HG02884 (cell line): ENCODE measurements around the gene CFAP100.

Experiments
- ATAC-seq: cut with Tn5 transposase; IDR thresholded peaks from one replicate; pipeline ENCODE4 v1.9.1; 2021; ENCODE audit warnings: mild to moderate bottlenecking, moderate library complexity; ENCODE audit not compliant: unreplicated experiment

Gene CFAP100

GRCh38 chr3:126456766-126457388 lies 62.2 kb downstream of the CFAP100 start:
- no peak for ATAC-seq

DNA sequence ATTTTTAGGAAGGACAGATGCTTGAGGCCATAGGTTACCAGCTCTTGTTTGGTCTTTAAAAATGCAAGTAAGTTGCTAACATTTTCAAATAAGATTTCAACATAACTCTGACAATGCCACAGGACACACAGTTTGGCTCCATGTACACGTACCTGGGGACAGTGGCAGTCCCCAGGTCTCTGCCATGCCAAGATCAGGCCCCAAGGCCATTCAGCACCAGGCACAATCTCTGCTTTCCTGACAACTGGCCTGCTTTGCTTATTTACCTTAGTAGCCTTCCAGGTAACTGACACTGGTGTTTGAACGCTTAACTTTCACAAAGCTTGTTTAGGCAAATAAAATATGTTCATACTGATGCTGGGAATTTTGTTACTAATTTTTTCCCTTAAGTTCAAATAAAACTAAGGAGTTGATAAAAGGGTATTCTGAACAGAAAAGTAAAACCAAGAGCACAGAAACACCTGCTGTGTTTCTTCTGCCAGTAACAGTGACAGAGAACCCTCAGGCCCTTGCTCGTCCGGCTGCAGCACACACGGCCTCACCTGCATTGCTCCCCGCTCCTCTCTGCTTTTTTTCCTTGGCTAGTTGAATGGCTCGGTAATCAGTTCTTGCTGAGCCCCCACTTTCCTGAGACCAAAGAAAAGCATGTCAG lies 64.5 kb downstream of the CFAP100 start:
- no peak for ATAC-seq

DNA sequence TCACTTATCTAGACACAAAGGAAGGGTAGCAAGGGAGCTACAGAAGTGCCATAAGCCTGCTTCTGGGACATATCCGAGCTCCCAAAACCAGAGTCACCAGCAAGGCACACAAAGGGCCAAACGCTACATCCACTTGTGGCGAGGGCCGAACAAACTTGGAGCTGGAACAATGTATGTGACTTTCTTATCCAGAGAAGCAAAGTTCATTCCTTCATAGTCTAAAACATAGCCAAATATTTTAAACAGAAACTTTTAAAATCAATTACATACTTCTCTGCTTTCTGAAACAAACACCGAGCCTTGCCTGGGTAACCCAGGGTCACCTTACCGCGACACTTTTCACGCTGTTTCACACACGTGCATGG lies 65.0 kb downstream of the CFAP100 start:
- no peak for ATAC-seq

- ATAC-seq = no peak
These were observed 65.7 kb downstream of the CFAP100 start for GRCh38 chr3:126460381-126460780.

GRCh38 chr3:126461450-126462070 lies 66.9 kb downstream of the CFAP100 start:
- ATAC-seq = no peak

DNA sequence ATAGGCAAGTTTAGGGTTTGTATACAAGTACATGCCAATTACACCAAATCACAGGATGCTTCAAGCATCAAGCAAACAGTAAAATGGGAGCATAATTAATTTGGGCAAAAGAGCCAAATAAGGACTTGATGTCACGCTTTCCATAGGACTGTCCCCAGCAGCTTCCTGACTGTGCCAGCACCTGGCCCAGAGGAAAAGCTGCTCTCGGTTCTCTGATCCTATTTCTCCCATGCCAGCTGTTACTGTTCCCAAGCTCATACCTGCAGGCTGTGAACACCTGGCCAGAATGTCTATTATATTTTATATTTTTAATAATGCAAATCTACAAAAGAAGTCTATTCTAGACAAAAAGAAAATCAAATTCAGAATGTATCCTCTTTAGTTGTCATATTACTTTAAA lies 68.8 kb downstream of the CFAP100 start:
- ATAC-seq = no peak

DNA sequence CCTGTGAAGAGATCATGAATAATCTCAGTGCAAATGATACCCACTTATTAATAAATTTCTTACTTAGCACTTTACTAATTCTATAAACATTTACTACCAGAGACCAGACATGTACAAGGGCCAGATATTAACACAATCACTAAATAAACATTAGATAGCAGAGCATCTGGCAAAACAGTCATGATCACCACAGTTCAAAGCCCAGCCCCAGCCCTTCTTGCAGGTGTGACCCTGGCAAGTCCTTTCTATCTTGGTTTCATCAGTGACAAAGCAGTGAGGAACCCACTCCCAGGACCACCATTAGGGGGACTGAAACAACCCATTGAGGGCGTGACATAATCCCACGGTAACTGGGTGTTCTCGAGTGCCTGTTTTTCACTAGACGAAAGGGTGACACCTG lies 69.4 kb downstream of the CFAP100 start:
- no peak for ATAC-seq

DNA sequence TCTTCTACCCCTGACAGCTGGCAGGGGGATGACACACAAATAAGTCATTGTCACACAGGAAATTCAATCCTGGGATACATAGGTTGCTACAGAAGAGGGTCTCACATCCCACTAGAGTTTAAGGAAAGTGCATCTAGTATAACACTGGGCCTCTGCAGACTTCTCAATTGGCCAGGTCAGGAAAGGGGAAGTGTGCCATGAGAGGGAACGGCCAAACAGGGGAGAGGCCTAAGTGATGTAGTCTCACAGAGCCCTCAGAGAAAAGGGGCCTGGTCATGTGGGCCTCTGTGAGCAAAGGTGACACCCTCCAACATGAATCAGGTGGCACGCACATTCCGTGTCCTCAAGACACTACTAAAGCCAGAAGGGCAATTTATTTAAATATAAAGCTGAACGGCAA lies 69.8 kb downstream of the CFAP100 start:
- ATAC-seq = no peak

- ATAC-seq = no peak
These were observed 70.3 kb downstream of the CFAP100 start for GRCh38 chr3:126464997-126465396.

GRCh38 chr3:126465928-126466544 lies 71.3 kb downstream of the CFAP100 start:
- ATAC-seq = no peak

GRCh38 chr3:126466886-126467610 lies 72.3 kb downstream of the CFAP100 start:
- ATAC-seq = no peak

GRCh38 chr3:126467611-126467955 lies 72.9 kb downstream of the CFAP100 start:
- ATAC-seq = no peak

DNA sequence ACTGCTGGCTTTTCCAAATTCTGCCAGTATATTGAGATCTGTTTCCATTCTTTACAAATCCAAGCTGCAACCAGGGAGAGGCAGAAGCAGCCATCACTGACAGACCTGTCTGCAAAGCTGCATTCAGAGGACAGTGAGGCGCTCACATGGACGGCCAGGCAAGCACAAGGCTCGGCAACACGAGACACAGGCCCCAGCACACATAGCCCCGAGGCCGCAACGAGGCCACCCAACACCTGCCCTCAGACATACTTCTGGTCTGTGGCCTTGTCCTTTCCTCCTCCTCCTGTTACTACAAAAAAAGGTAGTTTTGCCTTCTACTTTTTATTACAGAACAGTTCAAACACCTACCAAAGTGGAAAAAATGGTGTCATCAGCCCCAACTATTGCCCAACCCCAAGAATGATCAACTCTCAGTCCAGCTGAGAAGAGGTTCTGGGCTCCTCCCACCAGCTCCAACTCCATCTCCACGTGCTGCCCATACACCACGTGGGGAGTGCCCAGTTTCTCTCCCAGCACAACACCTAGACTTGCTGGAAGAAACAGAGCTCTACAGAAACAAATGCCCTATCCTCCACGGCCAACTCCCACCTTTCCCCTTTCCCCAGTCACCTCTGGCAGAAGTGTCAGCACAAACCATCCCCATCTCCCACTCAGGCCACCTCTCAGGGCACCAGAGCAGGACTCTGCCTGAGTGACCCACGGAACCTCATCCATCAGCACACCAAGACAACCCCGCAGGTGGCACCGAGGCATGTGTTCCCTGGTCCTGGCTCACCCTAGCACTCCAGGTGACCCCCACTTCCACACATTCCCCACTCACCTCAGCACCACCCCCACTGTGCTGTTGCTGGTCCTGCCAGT lies 73.6 kb downstream of the CFAP100 start:
- ATAC-seq = no peak

- no peak for ATAC-seq
These were observed 74.8 kb downstream of the CFAP100 start for GRCh38 chr3:126469479-126469878.

GRCh38 chr3:126472277-126473006 lies 77.7 kb downstream of the CFAP100 start:
- no peak for ATAC-seq

GRCh38 chr3:126473292-126474168 lies 78.8 kb downstream of the CFAP100 start:
- ATAC-seq = no peak

DNA sequence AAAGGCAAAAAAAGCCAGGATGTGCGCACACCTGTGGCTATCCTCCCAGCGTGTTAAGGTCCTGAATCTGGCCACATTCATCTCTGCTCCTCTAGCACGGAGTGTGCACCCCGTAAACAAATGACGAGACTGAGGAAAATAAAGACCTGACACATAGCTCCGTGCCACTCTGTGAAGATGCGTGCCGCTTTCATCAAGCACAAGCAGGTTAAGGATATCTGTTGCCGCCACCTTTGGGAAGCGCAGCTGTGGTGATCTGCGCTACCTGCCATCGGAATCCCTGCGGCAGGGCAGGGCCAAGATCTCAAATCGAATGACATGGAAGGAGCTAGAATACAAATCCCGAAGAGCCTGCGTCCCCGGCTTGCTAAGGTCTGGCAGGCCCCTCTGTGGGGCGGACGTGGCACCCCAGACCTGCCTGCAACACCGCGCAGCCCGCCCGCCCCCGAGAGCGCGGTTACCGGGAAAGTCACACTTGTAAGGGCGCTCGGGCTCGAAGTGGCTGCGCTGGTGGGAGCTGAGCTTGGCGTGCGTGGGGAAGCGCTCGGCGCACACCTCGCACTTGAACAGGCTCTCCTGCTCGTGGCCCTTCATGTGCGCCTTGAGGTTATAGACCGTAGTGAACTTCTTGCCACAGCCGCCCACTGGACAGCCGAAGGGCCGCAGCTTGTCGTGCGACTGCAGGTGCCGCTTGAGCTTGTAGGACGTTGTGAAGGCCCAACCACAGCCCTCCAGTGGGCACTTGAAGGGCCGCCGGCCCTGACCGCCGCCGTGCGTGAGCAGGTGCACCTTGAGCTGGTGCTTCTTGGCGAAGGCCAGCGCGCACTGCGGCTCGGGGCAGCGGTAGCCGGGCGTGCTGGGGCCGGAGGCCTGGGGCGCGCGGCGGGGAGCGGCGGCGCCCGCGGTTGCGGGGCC lies 80.0 kb downstream of the CFAP100 start:
- peak; percentile 26 for ATAC-seq
